ENCODE measurements around the gene ATP11A.

ATP11A gene

GRCh38 chr13:112905086-112905485 lies 215.2 kb downstream of the ATP11A start:
- no peak overlapping the region for H3K4me3 ChIP-seq (ENCODE audit: low read depth, low read length)
- H3K4me2 ChIP-seq (ENCODE audit: low read length) = no peak overlapping the region
- H3K79me2 ChIP-seq = peaks cover 2% of the 10 kb centered on the region
- H3K27ac ChIP-seq = no peak overlapping the region
- H3K9me3 ChIP-seq (ENCODE audit: control insufficient read depth, low read length) = no peaks in the 10 kb centered on the region
- no peaks in the 10 kb centered on the region for H3K4me1 ChIP-seq
- TF ChIP-seq, protein P1, sequence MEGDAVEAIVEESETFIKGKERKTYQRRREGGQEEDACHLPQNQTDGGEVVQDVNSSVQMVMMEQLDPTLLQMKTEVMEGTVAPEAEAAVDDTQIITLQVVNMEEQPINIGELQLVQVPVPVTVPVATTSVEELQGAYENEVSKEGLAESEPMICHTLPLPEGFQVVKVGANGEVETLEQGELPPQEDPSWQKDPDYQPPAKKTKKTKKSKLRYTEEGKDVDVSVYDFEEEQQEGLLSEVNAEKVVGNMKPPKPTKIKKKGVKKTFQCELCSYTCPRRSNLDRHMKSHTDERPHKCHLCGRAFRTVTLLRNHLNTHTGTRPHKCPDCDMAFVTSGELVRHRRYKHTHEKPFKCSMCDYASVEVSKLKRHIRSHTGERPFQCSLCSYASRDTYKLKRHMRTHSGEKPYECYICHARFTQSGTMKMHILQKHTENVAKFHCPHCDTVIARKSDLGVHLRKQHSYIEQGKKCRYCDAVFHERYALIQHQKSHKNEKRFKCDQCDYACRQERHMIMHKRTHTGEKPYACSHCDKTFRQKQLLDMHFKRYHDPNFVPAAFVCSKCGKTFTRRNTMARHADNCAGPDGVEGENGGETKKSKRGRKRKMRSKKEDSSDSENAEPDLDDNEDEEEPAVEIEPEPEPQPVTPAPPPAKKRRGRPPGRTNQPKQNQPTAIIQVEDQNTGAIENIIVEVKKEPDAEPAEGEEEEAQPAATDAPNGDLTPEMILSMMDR (IDR thresholded peaks at IDR 0.05) = no peak
- H3K36me3 ChIP-seq (ENCODE audit: control insufficient read depth, insufficient read depth, low read length) = no peaks in the 10 kb centered on the region
- no peaks in the 10 kb centered on the region for H3K27me3 ChIP-seq (ENCODE audit: control insufficient read depth, insufficient read depth, low read length)
- no peak overlapping the region for H3K9ac ChIP-seq
- H2AFZ ChIP-seq = no peak overlapping the region

GRCh38 chr13:112905619-112905989 lies 215.8 kb downstream of the ATP11A start:
- no peaks in the 10 kb centered on the region for H3K4me1 ChIP-seq
- H3K27ac ChIP-seq = no peak overlapping the region

GRCh38 chr13:112905990-112906641 lies 216.3 kb downstream of the ATP11A start:
- TF ChIP-seq, protein P1 (IDR thresholded peaks at IDR 0.05) = no peak
- Histone ChIP-seq H3K79me2 (peaks cover 2% of the 10 kb centered on the region), H3K27ac (no peak overlapping the region), H3K27me3 (ENCODE audit: control insufficient read depth, insufficient read depth, low read length) (no peaks in the 10 kb centered on the region), H3K36me3 (ENCODE audit: control insufficient read depth, insufficient read depth, low read length) (no peaks in the 10 kb centered on the region), H3K4me3 (ENCODE audit: low read depth, low read length) (no peak overlapping the region), H3K9me3 (ENCODE audit: control insufficient read depth, low read length) (no peaks in the 10 kb centered on the region), H3K4me1 (no peaks in the 10 kb centered on the region), H2AFZ (no peak overlapping the region), H3K4me2 (ENCODE audit: low read length) (no peak overlapping the region), H3K9ac (no peak overlapping the region)

More at GRCh38 chr13:112905619-112905989, 215.8 kb downstream of the ATP11A start:
- no peaks in the 10 kb centered on the region for H3K27me3 ChIP-seq (ENCODE audit: control insufficient read depth, insufficient read depth, low read length)
- H3K9ac ChIP-seq = no peak overlapping the region
- no peak overlapping the region for H3K4me3 ChIP-seq (ENCODE audit: low read depth, low read length)
- TF ChIP-seq, protein P1 (IDR thresholded peaks at IDR 0.05) = no peak
- H2AFZ ChIP-seq = no peak overlapping the region
- no peak overlapping the region for H3K4me2 ChIP-seq (ENCODE audit: low read length)
- H3K79me2 ChIP-seq = peaks cover 2% of the 10 kb centered on the region
- H3K36me3 ChIP-seq (ENCODE audit: control insufficient read depth, insufficient read depth, low read length) = no peaks in the 10 kb centered on the region
- H3K9me3 ChIP-seq (ENCODE audit: control insufficient read depth, low read length) = no peaks in the 10 kb centered on the region

- Histone ChIP-seq H2AFZ (no peak overlapping the region), H3K4me3 (ENCODE audit: low read depth, low read length) (no peak overlapping the region), H3K4me2 (ENCODE audit: low read length) (no peak overlapping the region), H3K9me3 (ENCODE audit: control insufficient read depth, low read length) (no peaks in the 10 kb centered on the region), H3K27ac (no peak overlapping the region), H3K36me3 (ENCODE audit: control insufficient read depth, insufficient read depth, low read length) (no peaks in the 10 kb centered on the region), H3K4me1 (no peaks in the 10 kb centered on the region), H3K27me3 (ENCODE audit: control insufficient read depth, insufficient read depth, low read length) (no peaks in the 10 kb centered on the region), H3K9ac (no peak overlapping the region), H3K79me2 (peaks cover 2% of the 10 kb centered on the region)
- TF ChIP-seq, protein P1 (IDR thresholded peaks at IDR 0.05) = no peak
Measured at GRCh38 chr13:112907286-112907685, 217.4 kb downstream of the ATP11A start.

GRCh38 chr13:112907871-112908331 lies 218.1 kb downstream of the ATP11A start:
- no peaks in the 10 kb centered on the region for H3K9me3 ChIP-seq (ENCODE audit: control insufficient read depth, low read length)
- H3K27me3 ChIP-seq (ENCODE audit: control insufficient read depth, insufficient read depth, low read length) = no peaks in the 10 kb centered on the region
- H3K36me3 ChIP-seq (ENCODE audit: control insufficient read depth, insufficient read depth, low read length) = no peaks in the 10 kb centered on the region
- H3K79me2 ChIP-seq = peaks cover 2% of the 10 kb centered on the region
- H3K4me2 ChIP-seq (ENCODE audit: low read length) = no peak overlapping the region
- no peak overlapping the region for H3K4me3 ChIP-seq (ENCODE audit: low read depth, low read length)
- no peaks in the 10 kb centered on the region for H3K4me1 ChIP-seq
- H3K9ac ChIP-seq = no peak overlapping the region
- no peak overlapping the region for H3K27ac ChIP-seq
- TF ChIP-seq, protein P1 (IDR thresholded peaks at IDR 0.05) = no peak
- H2AFZ ChIP-seq = no peak overlapping the region

Data from parathyroid adenoma (tissue), 2 donors.